ENCODE results near the gene MARCHF2. TPM values are rescaled to one million over a fixed set of nuclear protein-coding genes. Genes with fewer than 3 reads are reported as not detected.

Gene MARCHF2
- total RNA-seq, 1 experiment from 2014 or later = 6.5 TPM

DNA sequence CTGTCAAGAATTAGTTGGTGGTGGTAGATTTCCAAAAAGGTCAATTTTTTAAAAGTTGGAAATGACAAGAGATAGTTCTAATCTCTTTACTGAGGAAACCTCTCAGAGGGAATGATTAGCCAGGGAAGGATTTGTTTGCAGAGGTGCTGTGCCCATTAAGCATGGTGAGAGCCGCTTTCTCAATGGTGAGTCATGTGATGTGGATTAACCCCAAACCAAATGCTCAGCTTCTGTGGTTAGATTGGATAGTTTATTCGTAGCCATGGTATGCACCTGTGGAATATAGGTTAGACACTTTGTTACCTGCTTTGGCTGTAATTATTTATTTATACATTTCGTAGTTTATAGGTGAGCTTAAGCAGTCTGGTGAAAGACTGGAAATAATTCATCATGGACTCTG, 38.8 kb downstream of the MARCHF2 start:
- DNase-seq (ENCODE audit: low read depth) = peak; percentile 73

DNA sequence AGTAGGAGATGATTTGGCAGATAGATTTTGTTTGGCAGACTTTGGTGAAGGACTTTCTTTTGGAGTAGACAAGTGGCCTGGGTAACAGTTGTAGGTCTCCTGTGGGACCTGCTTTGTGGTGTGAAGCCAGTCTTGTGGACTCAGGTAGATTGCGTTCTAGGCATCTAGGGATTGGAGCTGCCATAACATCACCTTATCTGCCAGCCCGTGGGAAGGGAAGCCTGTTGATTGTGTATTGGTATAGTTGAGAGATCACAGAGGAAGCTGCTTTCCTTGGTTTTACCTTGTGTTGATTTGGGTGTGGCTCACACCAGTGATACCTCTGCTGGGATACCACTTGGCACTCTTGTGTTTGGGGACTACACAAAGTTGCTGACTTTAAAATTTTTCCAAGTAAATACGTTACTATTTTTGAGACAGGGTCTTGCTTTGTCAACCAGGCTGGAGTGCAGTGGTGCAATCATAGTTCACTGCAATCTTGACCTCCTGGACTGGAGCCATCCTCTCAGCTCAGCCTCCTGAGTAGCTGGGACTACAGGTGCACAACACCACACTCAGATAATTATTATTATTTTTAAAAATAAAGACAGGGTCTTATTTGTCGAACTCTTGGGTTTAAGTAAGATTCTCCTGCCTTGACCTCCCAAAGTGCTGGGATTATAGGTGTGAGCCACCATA, 39.5 kb downstream of the MARCHF2 start:
- DNase-seq (ENCODE audit: low read depth) = no peak

DNA sequence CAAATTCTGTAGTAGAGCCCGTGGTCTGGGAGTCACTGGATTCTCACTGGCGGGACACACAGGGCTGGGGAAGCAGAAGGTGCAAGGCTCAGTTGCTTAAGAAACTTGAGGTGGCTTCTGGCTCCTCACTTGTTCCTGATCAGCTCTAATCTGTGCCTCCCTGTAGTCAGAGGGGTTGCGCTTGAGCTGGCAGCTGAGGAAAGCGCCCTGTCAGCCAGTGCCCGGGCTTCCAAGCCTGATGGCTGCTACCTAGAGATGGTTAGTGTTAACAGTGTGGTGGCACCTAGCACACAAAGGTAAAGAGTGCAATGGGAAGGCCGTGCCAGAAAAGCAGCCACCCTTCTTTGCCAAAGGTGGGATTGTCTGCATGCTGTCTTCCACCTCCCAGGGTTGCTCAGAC, 40.5 kb downstream of the MARCHF2 start:
- DNase-seq (ENCODE audit: low read depth) = no peak

DNA sequence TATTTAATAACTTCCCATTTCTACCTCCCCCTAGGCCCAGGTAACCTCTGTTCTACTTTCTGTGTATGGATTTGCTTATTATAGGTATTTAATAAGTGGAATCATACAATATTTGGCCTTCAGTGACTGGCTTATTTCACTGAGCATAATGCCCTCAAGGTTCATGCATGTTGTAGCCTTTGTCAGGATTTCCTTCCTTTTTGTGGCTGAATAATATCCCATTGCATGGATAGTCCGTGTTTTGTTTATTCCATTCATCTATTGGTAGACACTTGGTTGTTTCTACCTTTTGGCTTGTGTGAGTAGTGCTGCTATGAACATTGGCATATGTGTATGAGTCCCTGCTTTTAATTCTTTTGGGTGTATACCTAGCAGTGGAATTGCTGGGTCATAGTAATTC, 41.1 kb downstream of the MARCHF2 start:
- no peak for DNase-seq (ENCODE audit: low read depth)

DNA sequence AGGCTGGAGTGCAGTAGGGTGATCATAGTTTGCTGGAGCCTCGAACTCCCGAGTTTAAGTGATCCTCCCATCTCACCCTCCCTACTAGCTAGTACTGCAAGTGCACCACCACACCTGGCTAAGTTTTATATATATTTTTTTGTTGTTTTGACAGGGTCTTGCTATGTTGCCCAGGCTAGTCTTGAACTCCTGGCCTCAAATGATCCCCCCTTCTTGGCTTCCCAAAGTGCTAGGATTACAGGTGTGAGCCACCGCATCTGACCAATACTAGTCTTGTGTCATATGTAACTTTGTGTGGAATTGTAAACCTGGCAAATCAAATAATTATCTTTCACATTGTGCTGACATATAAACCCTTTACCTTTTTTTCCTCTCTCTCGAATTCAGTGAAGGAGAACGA, 41.9 kb downstream of the MARCHF2 start:
- no peak for DNase-seq (ENCODE audit: low read depth)

DNA sequence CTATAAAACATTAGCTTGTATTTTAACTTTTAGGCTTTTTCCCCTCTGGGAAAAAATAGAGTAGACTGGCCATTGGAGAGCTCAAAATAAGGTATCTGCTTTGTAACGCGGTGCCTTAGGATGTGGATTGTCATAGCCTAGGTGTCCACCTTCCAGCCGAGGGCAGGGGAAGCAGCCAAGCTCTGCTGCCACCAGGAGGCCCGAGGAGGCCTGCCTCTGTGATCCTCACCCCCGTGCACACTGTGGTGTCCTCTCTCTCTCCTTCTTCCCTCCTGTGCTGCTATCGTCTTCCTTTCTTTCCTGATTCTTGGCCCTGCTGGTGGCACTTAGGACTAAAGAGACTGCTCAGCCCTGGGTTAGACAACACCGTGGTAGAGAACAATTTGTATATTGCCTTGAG, 43.0 kb downstream of the MARCHF2 start:
- DNase-seq (ENCODE audit: low read depth) = no peak

DNA sequence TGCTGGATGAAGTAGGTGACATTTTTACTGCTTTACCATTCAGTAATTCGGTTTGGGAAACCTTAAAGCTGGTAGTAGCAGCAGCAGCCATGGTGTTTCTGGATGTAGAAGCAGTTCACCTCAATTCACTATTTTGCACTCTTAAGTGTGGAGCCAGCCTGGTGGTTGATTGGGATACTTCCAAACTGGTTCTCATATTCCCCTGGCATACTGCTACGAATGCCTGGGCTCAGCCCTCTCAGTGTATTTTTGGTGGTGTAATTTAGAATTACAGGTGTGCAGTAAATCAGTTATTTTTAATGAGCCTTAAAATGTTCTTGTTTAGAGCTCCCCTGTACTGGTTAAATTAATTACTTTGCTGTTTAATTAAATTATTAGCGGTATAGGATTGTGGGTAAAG, 44.1 kb downstream of the MARCHF2 start:
- no peak for DNase-seq (ENCODE audit: low read depth)

DNA sequence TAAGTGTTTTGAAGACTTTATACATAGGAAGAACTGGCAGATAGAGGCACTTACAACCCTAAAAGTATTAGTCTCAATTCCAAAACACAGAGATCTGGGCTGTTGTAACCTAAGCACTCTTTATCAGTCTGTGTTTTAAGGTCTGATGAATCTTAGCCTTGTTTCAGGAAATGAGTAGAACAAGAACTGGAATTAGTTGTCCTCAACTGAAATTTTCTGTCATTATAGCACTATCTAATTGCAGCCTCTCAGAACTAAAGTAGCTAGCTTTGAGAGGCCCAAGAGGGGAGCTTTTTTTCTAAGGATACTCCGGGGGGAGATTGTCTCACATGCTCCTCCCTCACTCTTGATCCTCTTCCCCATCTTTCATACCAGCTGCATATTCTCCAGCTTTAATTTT, 44.7 kb downstream of the MARCHF2 start:
- DNase-seq (ENCODE audit: low read depth) = no peak

DNA sequence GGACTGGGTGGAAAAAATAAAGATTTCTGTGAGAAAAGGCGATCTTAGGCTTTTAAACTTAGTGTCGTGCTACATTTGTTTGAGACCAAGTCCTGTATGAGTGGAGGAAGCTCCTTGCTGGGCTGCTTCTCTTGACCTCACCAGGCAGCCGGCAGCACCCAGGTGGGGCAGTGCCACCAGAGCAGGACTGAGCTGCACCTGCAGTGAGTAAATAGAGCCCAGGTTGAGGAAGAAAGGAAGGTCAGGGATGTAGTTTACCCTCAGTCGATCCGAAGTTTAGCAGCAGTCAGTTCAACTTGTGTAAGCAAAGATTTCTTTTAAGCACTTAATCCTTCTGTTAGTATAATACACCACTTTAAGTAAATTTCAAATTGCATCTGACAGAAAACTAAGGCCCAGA, 45.3 kb downstream of the MARCHF2 start:
- DNase-seq (ENCODE audit: low read depth) = no peak

DNA sequence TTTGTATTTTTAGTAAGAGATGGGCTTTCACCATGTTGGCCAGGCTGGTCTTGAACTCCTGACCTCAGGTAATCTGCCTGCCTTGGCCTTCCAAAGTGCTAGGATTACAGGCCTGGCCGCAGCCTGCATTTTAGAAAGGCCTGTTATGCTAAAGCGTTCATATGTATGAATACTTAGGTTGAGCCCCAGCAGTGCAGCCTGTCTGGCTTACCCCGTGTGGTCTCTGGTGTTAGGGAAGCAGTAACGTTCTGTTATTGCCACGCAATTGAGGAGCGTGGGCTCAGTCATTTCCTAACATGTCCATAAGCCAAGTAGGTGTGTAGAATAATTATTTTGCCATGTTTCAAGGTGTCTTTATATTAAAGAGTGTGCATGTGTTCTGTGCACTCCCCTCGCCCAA, 46.0 kb downstream of the MARCHF2 start:
- no peak for DNase-seq (ENCODE audit: low read depth)

DNA sequence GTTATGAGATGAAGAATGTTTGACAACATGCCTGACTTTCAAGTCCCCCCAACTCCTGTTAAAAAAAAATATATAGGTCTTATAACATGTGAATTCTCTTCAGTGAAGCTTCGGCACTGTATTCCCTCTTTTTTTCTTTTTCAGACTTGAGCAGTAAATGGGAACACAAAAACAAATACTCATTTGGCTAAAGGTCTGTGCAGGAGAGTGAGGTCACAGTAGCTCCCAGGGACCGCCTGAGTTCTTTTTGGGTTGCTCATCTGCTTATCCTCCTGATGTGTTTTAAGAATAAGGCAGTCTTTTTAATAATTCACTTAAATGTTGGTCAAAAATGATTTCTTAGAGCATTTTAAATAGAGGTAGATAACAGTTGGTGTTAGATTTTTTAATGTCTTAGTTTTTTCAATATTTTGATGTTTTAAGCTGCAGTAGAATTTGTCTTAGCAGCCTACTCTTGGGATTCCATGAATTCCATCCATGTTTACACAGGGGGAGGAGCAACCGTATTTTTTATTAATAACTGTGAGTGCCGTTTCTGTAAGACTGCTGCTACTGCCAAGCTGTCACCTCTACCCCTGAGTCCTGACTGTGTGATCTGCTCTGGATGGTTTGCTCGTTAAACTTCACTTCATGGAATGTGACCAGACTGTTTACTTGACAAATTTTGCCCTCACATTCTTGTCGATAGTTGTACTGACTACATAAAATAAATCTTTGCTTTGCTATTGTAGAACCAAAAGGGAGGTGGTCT, 46.6 kb downstream of the MARCHF2 start:
- DNase-seq (ENCODE audit: low read depth) = no peak

DNA sequence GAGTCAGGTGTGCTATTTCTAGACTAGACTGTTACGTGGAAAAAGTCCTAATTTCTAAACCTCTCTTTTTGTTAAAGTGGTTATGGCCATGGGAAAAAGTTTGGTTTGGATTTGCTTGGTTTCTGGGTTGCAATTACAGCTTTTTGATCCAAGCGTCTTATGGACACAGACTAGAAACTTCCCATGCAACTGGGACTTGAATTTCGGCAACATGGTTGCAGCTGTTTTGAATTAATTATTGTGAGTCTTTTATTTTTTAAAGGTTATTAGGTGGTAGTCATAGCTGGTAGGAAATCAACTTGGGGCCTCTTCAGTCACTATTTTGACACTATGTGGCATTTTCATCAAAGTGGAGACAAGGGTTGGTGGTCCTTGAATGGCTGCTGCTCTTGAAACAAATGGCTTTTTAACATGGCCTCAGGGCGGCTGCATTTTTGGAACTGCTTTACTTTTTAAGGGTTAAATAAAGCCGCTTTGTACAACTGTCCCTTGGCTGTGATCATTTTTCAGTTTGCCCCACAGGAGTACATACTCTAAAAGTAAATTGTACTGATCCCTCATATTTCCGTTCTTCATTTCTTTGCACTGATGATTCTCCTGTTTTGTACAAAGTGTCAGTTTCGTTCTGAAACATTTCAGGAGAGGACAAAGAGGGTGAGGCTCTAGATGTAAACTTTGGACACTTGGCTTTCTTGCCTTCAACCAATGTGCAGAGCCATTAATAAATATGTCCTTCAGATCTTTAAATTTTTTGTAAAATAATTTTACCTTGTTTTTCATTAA, 47.6 kb downstream of the MARCHF2 start:
- no peak for DNase-seq (ENCODE audit: low read depth)

DNA sequence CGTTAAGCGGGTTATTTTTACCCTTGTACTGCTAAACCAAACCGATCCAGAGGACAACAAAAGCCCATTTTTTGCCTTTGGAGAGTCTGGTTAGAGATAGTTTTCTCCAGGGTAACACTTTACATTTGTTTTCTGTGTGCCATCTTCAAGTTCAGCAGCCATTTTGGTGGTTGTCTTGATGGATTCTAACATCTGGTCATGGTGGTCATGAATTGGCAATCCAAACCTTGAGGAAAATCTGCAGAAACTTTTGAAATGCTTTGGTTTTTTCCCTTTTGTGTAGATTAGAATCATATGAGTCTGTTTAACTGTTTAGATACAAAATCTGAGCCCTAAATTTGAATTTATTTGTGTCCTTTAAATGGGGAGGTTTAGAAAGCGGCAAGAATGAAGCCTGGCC, 48.3 kb downstream of the MARCHF2 start:
- DNase-seq (ENCODE audit: low read depth) = no peak

DNA sequence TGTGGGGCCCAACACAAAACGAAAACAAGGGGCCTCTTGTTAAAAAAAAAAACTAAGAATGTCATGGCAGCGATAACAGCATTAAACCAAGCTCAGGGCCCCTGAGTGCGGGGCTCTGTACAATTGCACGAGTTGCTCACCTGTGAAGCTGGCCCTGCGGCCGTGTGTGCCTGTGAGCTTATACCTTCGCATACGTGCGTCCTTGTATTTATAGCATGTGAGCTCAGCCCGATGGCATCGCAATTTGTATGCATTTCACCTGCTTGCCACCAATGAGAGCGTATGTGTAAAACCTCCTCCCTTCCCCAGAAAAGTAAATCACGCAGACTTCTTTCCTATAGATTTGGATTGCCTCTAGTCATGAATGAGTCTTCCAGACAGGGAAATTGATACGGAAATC, 48.8 kb downstream of the MARCHF2 start:
- no peak for DNase-seq (ENCODE audit: low read depth)

DNA sequence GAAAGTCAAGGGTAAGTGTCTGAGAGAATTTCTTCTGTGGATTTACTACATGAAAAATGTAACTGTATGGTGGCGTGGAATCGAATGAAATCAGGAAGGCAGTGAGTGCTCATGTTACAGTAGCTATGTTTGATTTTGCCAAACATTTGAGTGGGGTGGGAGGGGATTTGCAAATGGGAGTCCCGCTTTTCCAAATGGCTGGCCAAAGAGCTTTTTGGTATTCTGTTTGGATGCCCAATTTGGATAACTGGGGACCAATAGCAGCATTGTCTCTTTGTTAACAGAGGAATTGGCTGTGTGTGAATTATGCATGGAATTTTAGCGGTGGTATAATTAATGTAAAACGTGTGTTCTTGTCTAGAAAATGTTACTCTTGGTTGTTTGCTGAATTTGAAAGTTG, 49.5 kb downstream of the MARCHF2 start:
- no peak for DNase-seq (ENCODE audit: low read depth)

DNA sequence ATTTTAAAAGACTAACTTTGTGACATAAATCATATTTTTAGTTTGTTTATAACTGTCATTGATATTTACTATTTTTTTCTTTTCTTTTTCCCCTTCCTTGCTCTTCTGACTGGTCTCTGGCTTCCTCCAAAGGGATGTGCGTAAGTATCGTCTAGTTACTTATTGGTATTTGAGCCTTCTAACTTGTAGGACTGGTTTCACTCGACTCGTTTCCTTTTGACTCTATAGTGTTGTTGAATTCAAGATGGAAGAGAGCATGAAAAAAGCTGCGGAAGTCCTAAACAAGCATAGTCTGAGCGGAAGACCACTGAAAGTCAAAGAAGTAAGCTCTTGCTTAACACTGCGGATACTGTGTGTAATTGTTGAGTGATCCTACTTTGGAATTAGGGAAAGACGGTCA, 50.3 kb downstream of the MARCHF2 start:
- no peak for DNase-seq (ENCODE audit: low read depth)

DNA sequence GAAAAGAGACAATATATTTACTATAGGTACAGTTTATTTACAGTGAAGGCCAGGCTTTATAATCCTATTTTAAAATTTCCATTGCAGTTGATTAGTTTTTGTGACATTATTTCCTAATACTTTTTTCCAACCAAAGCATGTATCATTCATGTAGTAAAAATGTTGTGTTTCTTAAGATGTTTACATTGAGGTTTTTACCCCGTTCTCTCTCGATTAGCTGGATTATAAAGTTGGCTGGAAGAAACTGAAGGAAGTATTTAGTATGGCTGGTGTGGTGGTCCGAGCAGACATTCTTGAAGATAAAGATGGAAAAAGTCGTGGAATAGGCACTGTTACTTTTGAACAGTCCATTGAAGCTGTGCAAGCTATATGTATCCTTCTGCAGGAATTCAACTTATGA, 52.9 kb downstream of the MARCHF2 start:
- DNase-seq (ENCODE audit: low read depth) = no peak

DNA sequence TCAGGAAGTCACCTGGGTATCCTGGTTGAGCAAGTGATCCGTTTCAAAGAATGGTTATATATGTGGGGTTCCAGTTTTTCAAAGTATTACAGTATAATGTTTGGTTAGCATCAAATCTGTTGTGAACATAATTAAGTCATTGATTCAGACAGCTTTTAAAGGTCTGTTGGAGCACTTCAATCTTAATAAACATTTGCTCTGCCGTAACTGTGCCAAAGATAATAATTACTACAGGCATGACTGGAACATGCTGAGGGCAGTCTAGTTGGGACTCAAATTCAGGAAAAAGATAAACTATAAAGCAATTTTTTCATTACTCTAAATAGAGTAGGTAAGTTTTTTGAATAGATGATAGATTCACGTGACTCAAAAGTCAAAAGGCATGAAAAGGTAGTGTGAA, 55.0 kb downstream of the MARCHF2 start:
- no peak for DNase-seq (ENCODE audit: low read depth)

DNA sequence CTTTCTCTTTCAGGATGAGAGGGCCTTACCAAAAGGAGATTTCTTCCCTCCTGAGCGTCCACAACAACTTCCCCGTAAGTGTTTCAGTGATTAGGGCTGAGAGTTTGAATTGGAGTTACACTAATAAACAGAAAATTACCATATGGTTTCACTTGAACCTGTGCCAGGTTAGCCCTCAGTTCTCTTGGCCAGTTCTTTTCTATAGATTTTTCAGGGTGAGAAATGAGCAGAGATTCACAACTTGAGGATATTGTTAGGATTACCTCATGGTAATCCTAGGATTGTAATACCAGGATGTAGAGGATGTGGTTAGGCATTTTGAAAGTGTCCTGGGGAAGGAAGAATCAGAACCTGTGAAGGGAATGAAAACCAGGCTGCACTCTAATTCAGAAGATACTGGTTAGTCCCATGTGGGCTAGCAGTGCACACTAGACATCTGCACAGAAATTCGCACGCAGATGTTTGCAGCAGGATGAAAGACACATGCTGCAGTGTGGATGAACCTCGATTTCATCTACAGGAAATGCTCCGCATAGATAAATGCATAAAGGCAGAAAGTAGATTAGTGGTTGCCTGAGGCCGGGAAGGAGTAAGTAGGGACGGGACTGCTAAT, 55.8 kb downstream of the MARCHF2 start:
- DNase-seq (ENCODE audit: low read depth) = no peak

DNA sequence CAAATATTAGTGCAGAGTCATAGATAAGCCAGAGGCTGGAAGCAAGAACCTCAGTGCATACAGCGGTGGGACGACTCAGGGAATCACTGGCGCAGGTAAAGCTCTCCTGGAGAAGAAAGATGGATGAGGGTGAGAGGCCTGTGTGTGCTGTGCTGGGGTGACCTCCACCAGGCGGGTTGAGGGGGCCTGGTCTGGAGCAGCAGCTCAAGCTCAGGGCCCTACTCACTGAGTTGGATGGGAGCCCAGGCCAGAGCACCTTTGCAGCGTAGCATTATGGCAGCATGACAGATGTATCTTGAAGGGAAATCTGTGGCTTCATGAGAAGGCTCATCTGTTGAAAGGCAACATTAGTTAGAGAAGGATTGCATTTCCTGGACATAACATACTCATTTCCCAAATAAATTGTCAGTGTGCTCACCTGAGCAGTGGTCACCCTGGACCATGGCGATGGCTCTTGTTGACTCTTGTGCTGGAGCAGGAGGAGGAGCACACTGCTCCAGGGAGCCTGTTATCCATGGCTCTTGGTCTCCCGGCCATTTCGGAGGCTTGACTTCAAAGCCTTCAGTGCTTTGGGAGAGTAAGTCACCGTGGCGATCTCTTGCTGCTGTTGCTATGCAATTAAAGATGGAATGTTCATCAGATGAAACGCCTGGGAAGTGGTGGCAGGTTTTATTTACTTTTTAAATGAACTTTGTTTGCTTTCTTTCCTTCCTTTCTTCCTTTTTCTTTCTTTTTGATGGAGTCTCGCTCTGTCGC, 56.7 kb downstream of the MARCHF2 start:
- DNase-seq (ENCODE audit: low read depth) = no peak

Data from HT1080 (cell line).